ENCODE measurements around the gene APLP1.
"Not testable (repeated sequence)": the region's sequence is repeated elsewhere in the genome, so short reads cannot be mapped to it uniquely, and the experiment has no call there.

APLP1 gene

DNA sequence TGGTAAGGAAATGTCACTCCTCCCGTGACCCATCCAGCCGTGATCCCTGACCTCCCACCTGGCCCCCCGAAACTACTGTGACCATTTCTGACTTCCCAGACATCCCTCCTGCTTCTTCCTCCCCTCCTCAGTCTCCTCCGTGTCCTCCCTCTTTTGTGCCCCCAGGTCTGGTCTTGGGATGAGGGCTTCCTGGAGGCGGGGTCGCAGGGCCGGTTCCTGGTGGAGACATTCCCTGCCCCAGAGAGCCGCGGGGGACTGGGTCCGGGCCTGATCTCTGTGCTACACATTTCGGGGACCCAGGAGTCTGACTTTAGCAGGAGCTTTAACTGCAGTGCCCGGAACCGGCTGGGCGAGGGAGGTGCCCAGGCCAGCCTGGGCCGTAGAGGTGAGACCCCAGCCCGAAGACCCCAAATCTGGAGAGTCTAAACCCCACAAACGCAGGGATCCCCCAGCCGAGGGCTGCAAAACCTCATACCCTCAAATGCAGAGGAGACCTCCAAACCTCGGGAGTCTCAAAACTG lies 6.7 kb upstream of the APLP1 start:
- TF ChIP-seq ZNF274 (IDR thresholded peaks at IDR 0.05; ENCODE audit: low read depth, low read length), result no peak

GRCh38 chr19:35862528-35862927 lies 5.8 kb upstream of the APLP1 start:
- no peak overlapping the region for H3K4me3 ChIP-seq (ENCODE audit: low read length)
- TF ChIP-seq ZNF274 (IDR thresholded peaks at IDR 0.05; ENCODE audit: low read depth, low read length), result no peak

More for the DNA sequence above, 6.7 kb upstream of the APLP1 start:
- no peak overlapping the region for H3K4me3 ChIP-seq (ENCODE audit: low read length)

DNA sequence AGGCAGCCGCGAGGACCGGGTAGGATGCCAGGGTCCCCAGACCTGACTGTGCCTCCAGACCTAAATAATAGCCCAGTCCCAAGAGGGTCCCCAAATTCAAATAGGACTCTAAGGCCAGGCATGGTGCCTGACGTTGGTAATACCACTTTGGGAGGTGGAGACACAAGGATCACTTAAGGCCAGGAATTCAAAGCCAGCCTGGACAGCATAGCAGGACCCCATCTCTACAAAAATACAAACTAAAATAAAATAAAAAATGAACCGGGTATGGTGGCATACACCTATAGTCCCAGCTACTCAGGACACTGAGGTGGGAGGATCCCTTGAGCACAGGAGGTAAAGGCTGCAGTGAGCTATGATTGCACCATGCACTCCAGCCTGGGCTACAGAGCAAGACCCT lies 5.4 kb upstream of the APLP1 start:
- no peak for TF ChIP-seq ZNF274 (IDR thresholded peaks at IDR 0.05; ENCODE audit: low read depth, low read length)
- H3K4me3 ChIP-seq (ENCODE audit: low read length), result no peak overlapping the region

- TF ChIP-seq ZNF274 (IDR thresholded peaks at IDR 0.05; ENCODE audit: low read depth, low read length), result no peak
- H3K4me3 ChIP-seq (ENCODE audit: low read length), result peak overlapping the region; percentile 22; the same call in 1 of the 2 replicates
These were observed 501 bp downstream of the APLP1 start for GRCh38 chr19:35868823-35869326.

DNA sequence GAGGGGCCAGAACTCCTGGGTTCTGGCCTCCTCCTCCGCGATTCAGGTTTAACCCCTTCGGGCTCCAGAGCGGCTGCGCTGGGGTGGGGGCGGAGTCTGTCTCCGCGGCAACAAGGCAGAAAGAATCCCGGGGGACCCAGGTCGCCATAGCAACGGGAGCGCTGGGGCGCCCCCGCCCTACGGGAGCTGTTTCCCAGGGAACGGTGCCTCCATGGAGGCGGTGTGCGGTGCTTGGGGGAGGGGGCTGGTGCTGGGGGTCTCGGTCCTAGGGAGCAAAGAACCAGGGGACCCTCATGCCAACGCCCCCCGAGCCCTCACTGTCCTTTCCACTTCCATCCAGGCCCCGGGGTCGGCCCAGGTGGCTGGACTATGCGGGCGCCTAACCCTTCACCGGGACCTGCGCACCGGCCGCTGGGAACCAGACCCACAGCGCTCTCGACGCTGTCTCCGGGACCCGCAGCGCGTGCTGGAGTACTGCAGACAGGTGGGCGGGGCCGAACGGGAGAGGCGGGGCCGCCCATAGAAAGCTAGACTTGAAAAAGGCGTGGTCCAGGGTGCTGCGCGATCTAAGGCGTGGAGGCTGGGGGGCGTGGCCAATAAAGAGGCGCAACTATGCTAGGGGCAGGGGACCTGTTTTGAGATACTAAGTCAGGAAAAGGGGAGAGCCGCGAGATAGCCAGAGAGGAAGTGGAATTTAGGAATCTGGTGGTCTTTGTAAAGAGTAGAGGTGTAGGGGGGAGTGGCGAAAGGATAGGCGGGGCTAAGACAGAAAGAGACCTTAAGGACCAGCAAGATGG lies 1.2 kb downstream of the APLP1 start:
- H3K4me3 ChIP-seq (ENCODE audit: low read length), result no peak overlapping the region; the same call in 1 of the 2 replicates
- no peak for TF ChIP-seq ZNF274 (IDR thresholded peaks at IDR 0.05; ENCODE audit: low read depth, low read length)

DNA sequence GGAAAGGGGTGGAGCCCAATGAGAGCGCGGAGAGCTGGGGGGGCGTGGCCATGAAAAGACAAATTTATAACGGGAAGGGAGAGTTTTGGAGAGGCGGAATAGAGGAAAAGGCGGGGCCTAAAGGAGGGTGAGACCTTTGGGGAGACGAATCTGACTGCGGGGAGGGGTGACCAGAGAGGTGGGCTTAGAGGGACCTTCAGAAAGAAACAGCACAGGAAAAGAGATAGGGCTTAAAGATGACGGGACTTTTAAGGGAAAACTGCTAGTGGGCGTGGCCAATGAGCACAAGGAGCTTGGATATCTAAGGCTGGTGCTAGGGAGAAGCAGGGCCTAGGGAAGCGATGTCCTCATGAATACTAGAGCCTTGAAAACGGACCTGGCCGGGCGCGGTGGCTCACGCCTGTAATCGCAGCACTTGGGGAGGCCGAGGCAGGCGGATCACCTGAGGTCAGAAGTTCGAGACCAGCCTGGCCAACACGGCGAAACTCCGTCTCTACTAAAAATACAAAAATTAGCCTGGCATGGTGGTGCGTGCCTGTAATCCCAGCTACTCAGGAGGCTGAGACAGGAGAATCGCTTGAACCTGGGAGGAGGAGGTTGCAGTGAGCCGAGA lies 1.9 kb downstream of the APLP1 start:
- not testable (repeated sequence) for H3K4me3 ChIP-seq (ENCODE audit: low read length)

GRCh38 chr19:35870798-35871197 lies 2.4 kb downstream of the APLP1 start:
- H3K4me3 ChIP-seq (ENCODE audit: low read length), result no peak overlapping the region
- no peak for TF ChIP-seq ZNF274 (IDR thresholded peaks at IDR 0.05; ENCODE audit: low read depth, low read length)

- no peak overlapping the region for H3K4me3 ChIP-seq (ENCODE audit: low read length)
- no peak for TF ChIP-seq ZNF274 (IDR thresholded peaks at IDR 0.05; ENCODE audit: low read depth, low read length)
These were observed 3.2 kb downstream of the APLP1 start for GRCh38 chr19:35871611-35872010.

DNA sequence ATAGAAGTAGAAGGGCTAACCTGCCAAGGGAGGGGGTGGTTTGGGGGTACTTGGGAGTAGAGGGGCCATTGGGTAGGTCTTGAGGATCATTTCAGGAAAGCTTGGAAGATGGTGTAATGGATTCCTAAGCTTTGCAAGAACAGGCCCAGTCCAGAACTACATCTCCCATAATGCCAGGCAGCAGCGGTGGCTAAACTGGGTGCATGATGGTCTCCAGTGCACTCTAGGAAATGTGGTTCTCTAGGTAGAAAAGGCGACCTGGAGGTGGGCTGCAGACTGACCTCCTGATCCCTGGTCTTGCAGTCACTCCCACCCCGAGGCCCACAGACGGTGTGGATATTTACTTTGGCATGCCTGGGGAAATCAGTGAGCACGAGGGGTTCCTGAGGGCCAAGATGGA lies 3.8 kb downstream of the APLP1 start:
- TF ChIP-seq ZNF274 (IDR thresholded peaks at IDR 0.05; ENCODE audit: low read depth, low read length), result no peak
- H3K4me3 ChIP-seq (ENCODE audit: low read length), result no peak overlapping the region

DNA sequence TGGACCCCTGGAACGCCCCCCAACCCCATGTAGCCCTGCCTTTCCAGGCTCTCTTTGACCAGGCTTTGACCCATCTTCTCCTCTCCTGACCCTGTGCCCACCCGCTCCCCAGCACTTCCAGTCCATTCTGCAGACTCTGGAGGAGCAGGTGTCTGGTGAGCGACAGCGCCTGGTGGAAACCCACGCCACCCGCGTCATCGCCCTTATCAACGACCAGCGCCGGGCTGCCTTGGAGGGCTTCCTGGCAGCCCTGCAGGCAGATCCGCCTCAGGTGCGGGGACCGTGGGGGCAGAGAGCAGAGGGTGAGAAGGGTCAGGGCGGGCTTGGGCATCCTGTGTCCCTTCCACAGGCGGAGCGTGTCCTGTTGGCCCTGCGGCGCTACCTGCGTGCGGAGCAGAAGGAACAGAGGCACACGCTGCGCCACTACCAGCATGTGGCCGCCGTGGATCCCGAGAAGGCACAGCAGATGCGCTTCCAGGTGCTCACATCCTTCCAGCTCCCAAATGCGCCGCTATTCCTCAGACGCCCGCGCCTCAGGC lies 6.1 kb downstream of the APLP1 start:
- TF ChIP-seq ZNF274 (IDR thresholded peaks at IDR 0.05; ENCODE audit: low read depth, low read length), result no peak
- no peak overlapping the region for H3K4me3 ChIP-seq (ENCODE audit: low read length)

- TF ChIP-seq ZNF274 (IDR thresholded peaks at IDR 0.05; ENCODE audit: low read depth, low read length), result no peak
These were observed 10.7 kb downstream of the APLP1 start for GRCh38 chr19:35879068-35879467.

GRCh38 chr19:35879770-35880317 lies 11.5 kb downstream of the APLP1 start:
- H3K4me3 ChIP-seq (ENCODE audit: low read length), result no peak overlapping the region

More at GRCh38 chr19:35879068-35879467, 10.7 kb downstream of the APLP1 start:
- no peak overlapping the region for H3K4me3 ChIP-seq (ENCODE audit: low read length)

DNA sequence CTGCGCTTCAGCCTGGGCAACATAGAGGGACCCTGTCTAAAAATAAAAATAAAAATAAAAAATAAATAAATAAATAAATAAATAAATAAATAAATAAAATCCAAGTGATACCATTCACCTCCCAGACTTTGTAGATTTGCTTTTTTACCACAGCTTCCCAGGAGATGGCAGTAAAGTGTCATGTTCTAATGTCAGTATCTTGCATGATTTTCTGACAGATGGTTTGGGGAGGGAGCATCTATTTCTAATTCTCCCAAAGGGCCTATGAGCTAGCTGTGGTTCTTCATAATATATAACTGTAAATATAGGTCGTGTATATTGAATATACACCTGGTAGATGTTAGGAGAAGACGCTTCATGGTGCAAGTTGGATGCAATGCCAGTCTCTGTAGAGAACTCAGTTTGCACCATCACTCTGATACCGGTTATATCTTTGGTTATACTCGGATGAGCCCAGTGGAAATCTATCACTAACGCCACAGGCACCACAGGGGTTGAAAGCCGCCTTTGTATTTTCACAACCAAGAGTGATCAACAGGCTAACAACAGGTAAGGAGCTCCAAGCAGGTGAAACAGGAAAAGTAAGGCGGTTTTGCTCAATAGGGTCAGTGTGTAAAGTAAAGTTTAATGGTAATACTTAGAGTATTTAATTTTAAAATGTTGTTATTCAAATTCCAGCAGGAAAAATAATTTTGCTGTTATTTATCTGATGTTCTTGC lies 13.9 kb downstream of the APLP1 start:
- no peak for TF ChIP-seq ZNF274 (IDR thresholded peaks at IDR 0.05; ENCODE audit: low read depth, low read length)
- H3K4me3 ChIP-seq (ENCODE audit: low read length), result no peak overlapping the region

More at GRCh38 chr19:35879770-35880317, 11.5 kb downstream of the APLP1 start:
- no peak for TF ChIP-seq ZNF274 (IDR thresholded peaks at IDR 0.05; ENCODE audit: low read depth, low read length)

DNA sequence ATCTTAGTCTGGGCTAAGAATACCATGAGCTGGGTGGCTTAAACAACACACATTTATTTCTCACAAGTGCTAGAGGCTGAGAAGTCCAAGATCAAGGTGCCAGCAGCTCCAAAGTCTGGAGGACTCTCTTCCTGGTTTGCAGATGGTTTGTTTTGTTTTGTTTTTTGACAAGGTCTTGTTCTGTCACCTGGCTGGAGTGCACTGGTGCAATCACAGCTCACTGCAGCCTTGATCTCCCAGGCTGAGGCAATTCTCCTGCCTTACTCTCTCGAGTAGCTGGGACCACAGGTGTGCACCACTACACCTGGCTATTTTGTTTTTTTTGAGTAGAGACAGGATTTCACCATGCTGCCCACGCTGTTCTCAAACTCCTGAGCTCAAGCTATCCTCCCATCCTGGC lies 15.5 kb downstream of the APLP1 start:
- TF ChIP-seq ZNF274 (IDR thresholded peaks at IDR 0.05; ENCODE audit: low read depth, low read length), result no peak
- no peak overlapping the region for H3K4me3 ChIP-seq (ENCODE audit: low read length)
